ENCODE results near the gene TMEM156. TPM values are rescaled to one million over a fixed set of nuclear protein-coding genes. Genes with fewer than 3 reads are reported as not detected.

The TMEM156 gene
- polyA plus RNA-seq, 1 of the 3 experiments (the other 2 are of a cell fraction): 0.13 TPM

DNA sequence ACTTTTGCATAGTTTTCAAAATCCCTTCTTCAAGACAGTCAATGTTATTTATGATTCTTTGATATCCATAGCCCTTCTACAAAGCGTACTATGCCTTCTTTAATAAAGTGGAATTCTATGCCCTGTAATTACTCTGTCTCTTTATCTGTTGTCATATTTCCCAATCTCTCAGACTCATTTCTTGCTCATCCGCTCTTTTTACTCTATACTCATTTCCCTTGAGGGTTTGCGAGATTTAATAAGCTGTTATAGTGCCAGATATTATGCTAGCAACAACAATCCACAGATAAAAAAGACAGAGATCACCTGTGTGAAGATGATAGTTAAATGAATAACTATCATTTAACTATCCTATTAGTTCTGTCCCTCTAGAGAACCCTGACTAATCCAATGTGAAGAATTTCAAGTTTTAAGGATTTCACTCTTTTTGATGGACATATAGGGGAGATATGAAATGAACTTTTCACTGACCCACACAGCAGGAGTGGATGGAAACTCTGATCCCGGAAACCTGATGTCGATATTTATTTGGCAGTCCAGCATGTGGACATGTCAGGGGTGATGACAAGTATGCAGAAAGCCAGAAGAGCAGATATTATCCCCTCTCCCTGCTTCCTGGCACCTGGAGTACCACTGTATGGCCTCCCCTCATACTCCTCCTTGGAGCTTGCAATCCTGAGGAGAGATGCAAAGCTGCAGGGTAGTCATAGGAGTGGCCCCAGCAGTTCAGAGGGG, 49.7 kb downstream of the TMEM156 start:
- Histone ChIP-seq H3F3A (replicated peaks; ENCODE audit: insufficient read depth) (no peaks in the 10 kb centered on the region), H3K4me1 (ENCODE audit: control insufficient read depth in 1 of 2, insufficient read depth in 2 of 2, low read depth in 1 of 2, low read length in 1 of 2) (peaks cover 18 to 32% of the 10 kb centered on the region in 2 experiments; a peak in 3 of 4 replicates), H4K20me1 (ENCODE audit: insufficient read depth) (no peaks in the 10 kb centered on the region), H3K36me3 (replicated peaks in 1 of 2; ENCODE audit: control insufficient read depth in 1 of 2, insufficient read depth in 2 of 2, low read length in 1 of 2) (no peaks in the 10 kb centered on the region), H3K4me3 (ENCODE audit: low read depth in 2 of 2, low read length in 1 of 2) (no peak overlapping the region), H2AFZ (ENCODE audit: low read depth) (no peak overlapping the region), H3K79me2 (ENCODE audit: insufficient read depth) (no peaks in the 10 kb centered on the region), H3K27ac (ENCODE audit: low read depth in 2 of 2, low read length in 1 of 2) (no peak overlapping the region), H3K9ac (no peak overlapping the region), H3K9me3 (no peaks in the 10 kb centered on the region), H3K4me2 (no peak overlapping the region), H3K27me3 (ENCODE audit: insufficient read depth) (no peaks in the 10 kb centered on the region), H3K9me2 (no peaks in the 10 kb centered on the region)
- TF ChIP-seq SIN3A (IDR thresholded peaks at IDR 0.05; ENCODE audit: borderline replicate concordance, low read depth, low read length) (no peak), GATA2 (CRISPR knock-in tag; IDR thresholded peaks at IDR 0.05) (no peak), GABPA (IDR thresholded peaks at IDR 0.05; ENCODE audit: low read depth) (no peak), ELF1 (IDR thresholded peaks at IDR 0.05) (no peak)
- TF ChIP-seq, protein P1, sequence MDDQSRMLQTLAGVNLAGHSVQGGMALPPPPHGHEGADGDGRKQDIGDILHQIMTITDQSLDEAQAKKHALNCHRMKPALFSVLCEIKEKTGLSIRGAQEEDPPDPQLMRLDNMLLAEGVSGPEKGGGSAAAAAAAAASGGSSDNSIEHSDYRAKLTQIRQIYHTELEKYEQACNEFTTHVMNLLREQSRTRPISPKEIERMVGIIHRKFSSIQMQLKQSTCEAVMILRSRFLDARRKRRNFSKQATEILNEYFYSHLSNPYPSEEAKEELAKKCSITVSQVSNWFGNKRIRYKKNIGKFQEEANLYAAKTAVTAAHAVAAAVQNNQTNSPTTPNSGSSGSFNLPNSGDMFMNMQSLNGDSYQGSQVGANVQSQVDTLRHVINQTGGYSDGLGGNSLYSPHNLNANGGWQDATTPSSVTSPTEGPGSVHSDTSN (IDR thresholded peaks at IDR 0.05): no peak
- no peak for DNase-seq
- ChIA-PET POLR2A (no interaction called here), CTCF (no interaction called here)
- 96% methylated on average over 5 of the region's 5 CpGs for WGBS (ENCODE audit: low lambda C conversion rate)

DNA sequence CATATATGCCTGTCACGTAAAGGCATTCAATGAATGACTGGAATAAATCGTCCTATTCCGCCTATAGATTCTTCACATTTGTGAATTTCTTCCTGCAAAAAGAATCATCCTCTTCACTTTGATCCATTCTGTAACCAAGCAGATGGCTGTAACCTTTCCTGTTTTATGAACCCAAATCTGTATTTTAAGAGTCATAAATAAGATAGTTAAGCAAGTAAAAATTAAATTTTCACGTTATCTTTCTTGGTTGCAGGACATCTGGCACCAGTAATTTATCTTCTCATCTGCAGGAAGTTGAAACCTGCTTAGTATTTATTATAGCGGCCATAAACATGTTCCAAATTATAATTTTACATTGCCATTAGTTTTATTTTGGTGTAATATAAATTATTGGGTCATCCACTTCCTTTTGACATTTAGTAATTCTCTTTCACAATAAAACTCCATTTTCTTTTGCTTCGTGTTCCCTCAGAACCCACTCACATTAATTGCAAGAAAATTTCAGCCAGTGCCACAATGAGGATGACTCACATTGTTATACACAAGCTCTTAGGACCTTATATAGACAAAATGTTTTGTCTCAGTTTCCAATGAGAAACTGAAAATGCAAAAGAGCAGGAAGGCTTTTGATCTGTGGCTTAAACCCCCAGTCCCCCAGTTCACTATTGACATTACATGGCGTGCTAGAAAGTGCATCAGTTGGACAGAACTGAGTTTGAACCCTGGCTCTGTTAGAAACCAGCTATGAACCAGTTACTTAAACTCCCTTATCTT, 51.1 kb downstream of the TMEM156 start:
- no peaks in the 10 kb centered on the region for H3K36me3 ChIP-seq (replicated peaks in 1 of 2; ENCODE audit: control insufficient read depth in 1 of 2, insufficient read depth in 2 of 2, low read length in 1 of 2)
- H3K4me3 ChIP-seq (ENCODE audit: low read depth in 2 of 2, low read length in 1 of 2): no peak overlapping the region
- peak overlapping the region; percentile 55 to 79; a peak in 3 of 4 replicates for H3K27ac ChIP-seq (ENCODE audit: low read depth in 2 of 2, low read length in 1 of 2)
- H3K4me2 ChIP-seq: peak overlapping the region; percentile 13; the same call in 1 of the 2 replicates
- no peaks in the 10 kb centered on the region for H4K20me1 ChIP-seq (ENCODE audit: insufficient read depth)
- ChIA-PET CTCF (interaction anchor here (0.9 to 2.0 kb wide), 4 partner anchors 13 to 83 kb away, joined by 3 to 4 read pairs (median 4); no protein-coding TSS in a partner anchor), POLR2A (no interaction called here)
- H3K4me1 ChIP-seq (ENCODE audit: control insufficient read depth in 1 of 2, insufficient read depth in 2 of 2, low read depth in 1 of 2, low read length in 1 of 2): peaks cover 18 to 35% of the 10 kb centered on the region in 2 experiments; a peak in 3 of 4 replicates
- H3K79me2 ChIP-seq (ENCODE audit: insufficient read depth): no peaks in the 10 kb centered on the region
- peak overlapping the region; percentile 81 for H2AFZ ChIP-seq (ENCODE audit: low read depth)
- DNase-seq: peak; percentile 35
- no peaks in the 10 kb centered on the region for H3K27me3 ChIP-seq (ENCODE audit: insufficient read depth)
- H3K9ac ChIP-seq: no peak overlapping the region
- no peaks in the 10 kb centered on the region for H3K9me3 ChIP-seq
- no peaks in the 10 kb centered on the region for H3K9me2 ChIP-seq
- 37% methylated on average over 7 of the region's 7 CpGs for WGBS (ENCODE audit: low lambda C conversion rate)
- H3F3A ChIP-seq (replicated peaks; ENCODE audit: insufficient read depth): no peaks in the 10 kb centered on the region
- TF ChIP-seq CHD2 (IDR thresholded peaks at IDR 0.05; ENCODE audit: low read length, partially characterized antibody) (peak; percentile 86), RAD21 (IDR thresholded peaks at IDR 0.05; ENCODE audit: low read length) (0 out of 2 replicates have a peak, but pooled peaks have one; percentile 14), NFIC (IDR thresholded peaks at IDR 0.05; ENCODE audit: borderline replicate concordance) (no peak), EZH2phosphoT487 (IDR thresholded peaks at IDR 0.05; ENCODE audit: borderline replicate concordance, low read depth) (no peak), RCOR1 (IDR thresholded peaks at IDR 0.05; ENCODE audit: low read length) (peak; percentile 94), FOXM1 (IDR thresholded peaks at IDR 0.05; ENCODE audit: low read depth) (no peak), TCF12 (IDR thresholded peaks at IDR 0.05) (peak; percentile 78), SIN3A (IDR thresholded peaks at IDR 0.05; ENCODE audit: borderline replicate concordance, low read depth, low read length) (no peak), ELF1 (IDR thresholded peaks at IDR 0.05) (no peak), JUND (IDR thresholded peaks at IDR 0.05) (no peak; the same call in 1 of the 2 replicates), YY1 (IDR thresholded peaks at IDR 0.05; ENCODE audit: low read depth) (no peak), MXI1 (IDR thresholded peaks at IDR 0.05; ENCODE audit: low read depth, low read length) (no peak)
- TF ChIP-seq, protein P2, sequence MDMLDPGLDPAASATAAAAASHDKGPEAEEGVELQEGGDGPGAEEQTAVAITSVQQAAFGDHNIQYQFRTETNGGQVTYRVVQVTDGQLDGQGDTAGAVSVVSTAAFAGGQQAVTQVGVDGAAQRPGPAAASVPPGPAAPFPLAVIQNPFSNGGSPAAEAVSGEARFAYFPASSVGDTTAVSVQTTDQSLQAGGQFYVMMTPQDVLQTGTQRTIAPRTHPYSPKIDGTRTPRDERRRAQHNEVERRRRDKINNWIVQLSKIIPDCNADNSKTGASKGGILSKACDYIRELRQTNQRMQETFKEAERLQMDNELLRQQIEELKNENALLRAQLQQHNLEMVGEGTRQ (IDR thresholded peaks at IDR 0.05; ENCODE audit: borderline replicate concordance, low read depth, low read length): no peak
- TF ChIP-seq, protein P3, sequence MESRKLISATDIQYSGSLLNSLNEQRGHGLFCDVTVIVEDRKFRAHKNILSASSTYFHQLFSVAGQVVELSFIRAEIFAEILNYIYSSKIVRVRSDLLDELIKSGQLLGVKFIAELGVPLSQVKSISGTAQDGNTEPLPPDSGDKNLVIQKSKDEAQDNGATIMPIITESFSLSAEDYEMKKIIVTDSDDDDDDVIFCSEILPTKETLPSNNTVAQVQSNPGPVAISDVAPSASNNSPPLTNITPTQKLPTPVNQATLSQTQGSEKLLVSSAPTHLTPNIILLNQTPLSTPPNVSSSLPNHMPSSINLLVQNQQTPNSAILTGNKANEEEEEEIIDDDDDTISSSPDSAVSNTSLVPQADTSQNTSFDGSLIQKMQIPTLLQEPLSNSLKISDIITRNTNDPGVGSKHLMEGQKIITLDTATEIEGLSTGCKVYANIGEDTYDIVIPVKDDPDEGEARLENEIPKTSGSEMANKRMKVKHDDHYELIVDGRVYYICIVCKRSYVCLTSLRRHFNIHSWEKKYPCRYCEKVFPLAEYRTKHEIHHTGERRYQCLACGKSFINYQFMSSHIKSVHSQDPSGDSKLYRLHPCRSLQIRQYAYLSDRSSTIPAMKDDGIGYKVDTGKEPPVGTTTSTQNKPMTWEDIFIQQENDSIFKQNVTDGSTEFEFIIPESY (IDR thresholded peaks at IDR 0.05; ENCODE audit: borderline replicate concordance, low read depth): no peak
- TF ChIP-seq, protein P1 (IDR thresholded peaks at IDR 0.05): 0 out of 2 replicates have a peak, but pooled peaks have one; percentile 32
- TF ChIP-seq, protein P4, sequence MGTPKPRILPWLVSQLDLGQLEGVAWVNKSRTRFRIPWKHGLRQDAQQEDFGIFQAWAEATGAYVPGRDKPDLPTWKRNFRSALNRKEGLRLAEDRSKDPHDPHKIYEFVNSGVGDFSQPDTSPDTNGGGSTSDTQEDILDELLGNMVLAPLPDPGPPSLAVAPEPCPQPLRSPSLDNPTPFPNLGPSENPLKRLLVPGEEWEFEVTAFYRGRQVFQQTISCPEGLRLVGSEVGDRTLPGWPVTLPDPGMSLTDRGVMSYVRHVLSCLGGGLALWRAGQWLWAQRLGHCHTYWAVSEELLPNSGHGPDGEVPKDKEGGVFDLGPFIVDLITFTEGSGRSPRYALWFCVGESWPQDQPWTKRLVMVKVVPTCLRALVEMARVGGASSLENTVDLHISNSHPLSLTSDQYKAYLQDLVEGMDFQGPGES (IDR thresholded peaks at IDR 0.05; ENCODE audit: low read depth, low read length): no peak
